K562 (cell line): ENCODE results near the gene ABCA1. TPM values are rescaled to one million over a fixed set of nuclear protein-coding genes. Genes with fewer than 3 reads are reported as not detected.

Experiments
- ATF7 ChIP-seq: fragments of 450-650 bp; IDR thresholded peaks from 2 replicates; pipeline ENCODE4 v1.7.1; 2014; ENCODE audit warnings: mild to moderate bottlenecking, moderate library complexity
- E2F4 ChIP-seq: sonication (generic); formaldehyde crosslinking; IDR thresholded peaks from 2 replicates; pipeline ENCODE4 v1.8.0; 2022; ENCODE audit warnings: mild to moderate bottlenecking, low read depth, missing genetic modification reagents
- EHMT2 ChIP-seq: fragments of 450-650 bp; IDR thresholded peaks from 2 replicates; pipeline ENCODE4 v1.6.1; 2018; ENCODE audit warnings: antibody characterized with exemption
- ELF1 ChIP-seq: fragments of 200-800 bp; sonication (Bioruptor generic); IDR thresholded peaks from 2 replicates; pipeline ENCODE4 v1.6.1; 2016; ENCODE audit warnings: missing genetic modification characterization, missing compliant biosample characterization
- ELF4 ChIP-seq: fragments of 450-650 bp; formaldehyde crosslinking; IDR thresholded peaks from 2 replicates; pipeline ENCODE4 v1.4.0; 2022; ENCODE audit warnings: missing genetic modification characterization
- FOXJ2 ChIP-seq: fragments of 200-800 bp; sonication (Bioruptor generic); IDR thresholded peaks from 2 replicates; pipeline ENCODE4 v1.6.1; 2016; ENCODE audit warnings: missing genetic modification characterization, missing compliant biosample characterization
- FOXK2 ChIP-seq, 2 experiments: fragments of 450-650 bp; IDR thresholded peaks in 1 of 2; conservative IDR thresholded peaks in 1 of 2; 2 replicates each; pipeline ENCODE4 v1.6.1; 2016; ENCODE audit warnings: low read depth in 2 of 2, mild to moderate bottlenecking in 1 of 2
- HDAC8 ChIP-seq: fragments of 450-650 bp; IDR thresholded peaks from 2 replicates; pipeline ENCODE4 v1.6.1; 2016; ENCODE audit warnings: mild to moderate bottlenecking, missing genetic modification characterization, moderate library complexity, missing compliant biosample characterization
- HSF4 ChIP-seq: fragments of 250-450 bp; sonication (Bioruptor Pico); IDR thresholded peaks from 2 replicates; pipeline ENCODE4 v2.1.2; 2022; ENCODE audit warnings: mild to moderate bottlenecking, moderate library complexity, borderline replicate concordance
- MAFF ChIP-seq: IDR thresholded peaks from 2 replicates; pipeline ENCODE4 v1.6.1; 2012; ENCODE audit warnings: low read length, improper control_type of control experiment
- MYC ChIP-seq, 2 experiments: fragments of 250-450 bp in 1 of 2; sonication (Bioruptor Pico) in 1 of 2; IDR thresholded peaks; 2 replicates each; pipeline versions ENCODE4 v1.5.1 to v1.6.1; 2012 to 2021; ENCODE audit warnings: low read depth in 2 of 2, borderline replicate concordance in 1 of 2, improper control_type of control experiment in 1 of 2, low read length in 1 of 2, mild to moderate bottlenecking in 1 of 2, moderate library complexity in 1 of 2
- NR2C2 ChIP-seq, 2 experiments: fragments of 200-800 bp in 1 of 2; sonication (Bioruptor generic) in 1 of 2; sonication (generic) in 1 of 2; formaldehyde crosslinking in 1 of 2; IDR thresholded peaks; 2 replicates each; pipeline versions ENCODE4 v1.6.1 to v1.8.0; 2016 to 2022; ENCODE audit warnings: mild to moderate bottlenecking in 1 of 2, missing compliant biosample characterization in 1 of 2, missing genetic modification characterization in 1 of 2, missing genetic modification reagents in 1 of 2
- SAFB2 ChIP-seq: fragments of 200-400 bp; formaldehyde crosslinking; IDR thresholded peaks from 2 replicates; pipeline ENCODE4 v1.6.1; 2018; ENCODE audit warnings: borderline replicate concordance, low read length, low read depth, moderate library complexity; ENCODE audit not compliant: severe bottlenecking
- SIRT6 ChIP-seq: IDR thresholded peaks from one replicate; pipeline ENCODE4 v1.6.1; 2012; ENCODE audit warnings: low read depth, mild to moderate bottlenecking, control low read depth, inconsistent platforms, low read length, moderate library complexity
- SPI1 ChIP-seq: IDR thresholded peaks from 2 replicates; pipeline ENCODE4 v1.6.1; 2011; ENCODE audit warnings: low read depth, low read length, control low read depth, borderline replicate concordance
- TARDBP ChIP-seq: fragments of 450-650 bp; IDR thresholded peaks from 2 replicates; pipeline ENCODE4 v1.6.1; 2016
- ZEB2 ChIP-seq: fragments of 450-650 bp; IDR thresholded peaks from 2 replicates; pipeline ENCODE4 v1.6.1; 2016
- ZFP91 ChIP-seq: sonication (generic); formaldehyde crosslinking; IDR thresholded peaks from 2 replicates; pipeline ENCODE4 v1.8.0; 2022; ENCODE audit warnings: mild to moderate bottlenecking, missing genetic modification reagents
- ZNF175 ChIP-seq: fragments of 200-800 bp; sonication (Bioruptor generic); IDR thresholded peaks from 2 replicates; pipeline ENCODE4 v1.6.1; 2016; ENCODE audit warnings: low read depth, mild to moderate bottlenecking, missing genetic modification characterization, missing compliant biosample characterization
- ZNF384 ChIP-seq: IDR thresholded peaks from 2 replicates; pipeline ENCODE4 v1.6.1; 2012; ENCODE audit warnings: low read depth, low read length, improper control_type of control experiment
- polyA plus RNA-seq, 8 experiments: library from polyadenylated mRNA; depleted of rRNA in 4 of 8; stranded (reverse) in 5 of 8; unstranded in 3 of 8; fragments of >200 nt; fragmentation: Nextera tagmentation in 2 of 8; fragmentation: Illumina TruSeq in 1 of 8; extraction: Ambion mirVana in 2 of 8; extraction: Trizol in 1 of 8; gene quantifications; 2 replicates each; pipeline versions ENCODE4 v1.2.1 to v1.2.3, GENCODE V29; 2011 to 2014; ENCODE audit warnings: inconsistent platforms in 1 of 8, missing spikeins in 1 of 8
- total RNA-seq, 7 experiments: library from RNA; depleted of rRNA in 6 of 7; stranded (reverse); fragments of >200 nt in 6 of 7; fragmentation: Illumina TruSeq in 2 of 7; extraction: Trizol in 2 of 7; gene quantifications; 2 replicates each; pipeline versions ENCODE4 v1.2.1 to v1.2.3, GENCODE V29; 2011 to 2021; ENCODE audit warnings: low replicate concordance in 1 of 7
- TF ChIP-seq, protein P1 (sequence below): fragments of 250-450 bp; sonication (Bioruptor Pico); IDR thresholded peaks from 2 replicates; pipeline ENCODE4 v1.8.0; 2021; ENCODE audit warnings: mild to moderate bottlenecking, moderate library complexity
- TF ChIP-seq, protein P2 (sequence below): IDR thresholded peaks from 3 replicates; pipeline ENCODE4 v1.6.1; 2011; ENCODE audit warnings: borderline replicate concordance, mild to moderate bottlenecking; ENCODE audit not compliant: insufficient read length, insufficient read depth

Gene ABCA1
- total and polyA plus RNA-seq, 9 of the 15 experiments (the other 6 are each of a cell fraction or from before 2014, with no cell fraction given) = under 0.01 to 0.18 (median 0.02) TPM; not detected in 5

DNA sequence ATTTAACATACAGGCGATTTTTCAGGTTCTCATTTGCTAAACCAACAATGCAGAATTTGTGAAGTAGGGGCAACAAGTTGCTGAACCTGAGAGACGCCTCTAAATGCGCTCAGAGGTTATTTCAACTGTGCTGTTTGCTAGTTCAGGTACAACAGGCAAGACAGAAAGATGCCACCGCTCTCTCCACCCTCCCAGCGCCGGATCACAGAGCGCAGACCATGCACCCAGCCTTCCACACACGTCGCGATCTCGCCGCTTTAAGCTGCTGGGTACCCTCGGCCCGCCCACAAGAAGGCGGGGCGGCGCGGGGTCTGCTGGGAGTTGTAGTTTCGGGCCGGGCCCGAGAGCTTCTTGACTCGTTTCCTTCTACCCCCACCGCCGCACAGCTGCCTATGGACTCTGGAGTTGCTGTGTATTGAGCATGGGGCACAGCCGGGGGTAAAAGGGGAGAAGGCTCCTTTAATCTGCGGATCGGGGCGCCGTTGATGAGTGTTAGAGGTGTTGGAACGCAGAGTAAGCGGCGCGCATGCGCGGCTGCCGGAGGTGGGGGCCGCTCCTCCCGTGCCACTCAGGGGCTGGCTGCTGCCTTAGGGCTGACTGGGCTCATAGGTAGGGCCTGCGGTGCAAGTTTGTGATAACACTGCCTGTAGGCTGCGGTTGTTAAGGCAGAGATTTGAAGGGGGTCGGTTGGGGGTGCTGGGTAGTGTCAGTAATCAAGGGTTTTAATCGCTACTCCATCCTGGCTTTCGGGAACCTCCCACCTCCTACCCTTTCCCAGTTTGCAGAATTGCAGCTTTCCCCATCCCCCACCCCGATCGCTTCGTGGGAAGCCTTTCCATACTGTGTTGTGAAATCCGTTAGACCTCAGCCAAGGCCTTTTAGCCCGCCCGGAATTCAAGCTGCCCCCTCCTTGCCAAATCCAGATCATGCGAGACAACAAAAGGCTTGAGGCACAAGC is 40.3 kb upstream of the ABCA1 start (continued):
- TF ChIP-seq NR2C2 (CRISPR knock-in tag; IDR thresholded peaks at IDR 0.05) (no peak), NR2C2 (tag; IDR thresholded peaks at IDR 0.05) (0 out of 2 replicates have a peak, but pooled peaks have one; percentile 25), SIRT6 (no peak), MYC (IDR thresholded peaks at IDR 0.05; ENCODE audit: low read depth, low read length) (no peak), MYC (CRISPR knock-in tag; IDR thresholded peaks at IDR 0.05; ENCODE audit: borderline replicate concordance, low read depth) (no peak), ATF7 (0 out of 2 replicates have a peak, but pooled peaks have one; percentile 15), ZFP91 (peak; percentile 84), TARDBP (no peak), ZNF384 (no peak), ZNF175 (CRISPR knock-in tag) (no peak), ELF1 (tag) (no peak), EHMT2 (no peak), HDAC8 (tag) (no peak), SPI1 (no peak), HSF4 (no peak), ZEB2 (no peak), E2F4 (CRISPR knock-in tag) (no peak), FOXK2 (conservative IDR thresholded peaks at IDR 0.05 in 1 of 2, IDR thresholded peaks at IDR 0.05 in 1 of 2; ENCODE audit: low read depth in 2 of 2) (no peak), FOXJ2 (no peak), ELF4 (CRISPR knock-in tag) (no peak), SAFB2 (no peak), MAFF (no peak)
- TF ChIP-seq, protein P1, sequence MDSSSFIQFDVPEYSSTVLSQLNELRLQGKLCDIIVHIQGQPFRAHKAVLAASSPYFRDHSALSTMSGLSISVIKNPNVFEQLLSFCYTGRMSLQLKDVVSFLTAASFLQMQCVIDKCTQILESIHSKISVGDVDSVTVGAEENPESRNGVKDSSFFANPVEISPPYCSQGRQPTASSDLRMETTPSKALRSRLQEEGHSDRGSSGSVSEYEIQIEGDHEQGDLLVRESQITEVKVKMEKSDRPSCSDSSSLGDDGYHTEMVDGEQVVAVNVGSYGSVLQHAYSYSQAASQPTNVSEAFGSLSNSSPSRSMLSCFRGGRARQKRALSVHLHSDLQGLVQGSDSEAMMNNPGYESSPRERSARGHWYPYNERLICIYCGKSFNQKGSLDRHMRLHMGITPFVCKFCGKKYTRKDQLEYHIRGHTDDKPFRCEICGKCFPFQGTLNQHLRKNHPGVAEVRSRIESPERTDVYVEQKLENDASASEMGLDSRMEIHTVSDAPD (CRISPR knock-in tag) = no peak
- TF ChIP-seq, protein P2, sequence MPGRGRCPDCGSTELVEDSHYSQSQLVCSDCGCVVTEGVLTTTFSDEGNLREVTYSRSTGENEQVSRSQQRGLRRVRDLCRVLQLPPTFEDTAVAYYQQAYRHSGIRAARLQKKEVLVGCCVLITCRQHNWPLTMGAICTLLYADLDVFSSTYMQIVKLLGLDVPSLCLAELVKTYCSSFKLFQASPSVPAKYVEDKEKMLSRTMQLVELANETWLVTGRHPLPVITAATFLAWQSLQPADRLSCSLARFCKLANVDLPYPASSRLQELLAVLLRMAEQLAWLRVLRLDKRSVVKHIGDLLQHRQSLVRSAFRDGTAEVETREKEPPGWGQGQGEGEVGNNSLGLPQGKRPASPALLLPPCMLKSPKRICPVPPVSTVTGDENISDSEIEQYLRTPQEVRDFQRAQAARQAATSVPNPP = no peak
